Endodermal cell (in vitro differentiated cells): Measurements from ENCODE around the gene MACROD2. TPM values are rescaled to one million over a fixed set of nuclear protein-coding genes. Genes with fewer than 3 reads are reported as not detected.
A peak's percentile ranks its signal among the peaks of the same experiment; 100 is the strongest.

Source experiments
- DNase-seq: peaks from one replicate; pipeline ENCODE4 v3.0.0-alpha.2; 2017
- H3K27ac ChIP-seq: 2 replicates; pipeline ENCODE4 v1.5.1; 2013; ENCODE audit warnings: mild to moderate bottlenecking, low read depth, low read length, moderate library complexity
- H3K27me3 ChIP-seq: 2 replicates; pipeline ENCODE4 v1.6.1; 2013; ENCODE audit warnings: mild to moderate bottlenecking, low read length, moderate library complexity; ENCODE audit not compliant: insufficient read depth, control insufficient read depth, poor library complexity, severe bottlenecking
- H3K36me3 ChIP-seq: 2 replicates; pipeline ENCODE4 v1.7.0; 2013; ENCODE audit warnings: mild to moderate bottlenecking, low read length, moderate library complexity; ENCODE audit not compliant: control insufficient read depth, insufficient read depth
- H3K4me1 ChIP-seq: one replicate; pipeline ENCODE4 v1.7.0; 2013; ENCODE audit warnings: low read length; ENCODE audit not compliant: control insufficient read depth, insufficient read depth
- H3K4me3 ChIP-seq: 2 replicates; pipeline ENCODE4 v1.5.1; 2013; ENCODE audit warnings: mild to moderate bottlenecking, low read length, moderate library complexity
- H3K9ac ChIP-seq: 2 replicates; pipeline ENCODE4 v1.6.1; 2013; ENCODE audit warnings: mild to moderate bottlenecking, low read length, moderate library complexity; ENCODE audit not compliant: poor library complexity, severe bottlenecking; ENCODE audit errors: extremely low read depth
- H3K9me3 ChIP-seq: 2 replicates; pipeline ENCODE4 v1.6.1; 2013; ENCODE audit warnings: mild to moderate bottlenecking, low read length, moderate library complexity; ENCODE audit not compliant: control insufficient read depth
- H3K27ac Mint-ChIP-seq: 2 replicates; pipeline ENCODE4 v1.8.0; 2020; ENCODE audit warnings: mixed read lengths
- H3K27me3 Mint-ChIP-seq: 2 replicates; pipeline ENCODE4 v1.8.0; 2021; ENCODE audit warnings: mild to moderate bottlenecking, mixed read lengths; ENCODE audit not compliant: insufficient read depth
- H3K36me3 Mint-ChIP-seq: 2 replicates; pipeline ENCODE4 v1.8.0; 2020; ENCODE audit warnings: low read depth, mixed read lengths
- H3K4me1 Mint-ChIP-seq: 2 replicates; pipeline ENCODE4 v1.8.0; 2020; ENCODE audit warnings: mixed read lengths
- H3K4me3 Mint-ChIP-seq: 2 replicates; pipeline ENCODE4 v1.8.0; 2020; ENCODE audit warnings: mild to moderate bottlenecking, moderate library complexity, mixed read lengths
- H3K9me3 Mint-ChIP-seq: 2 replicates; pipeline ENCODE4 v1.8.0; 2020; ENCODE audit warnings: mild to moderate bottlenecking, mixed read lengths
- CTCF ChIP-seq: fragments of 200-600 bp; sonication (generic); conservative IDR thresholded peaks from 2 replicates; pipeline ENCODE4 v1.5.0; 2021; ENCODE audit warnings: antibody characterized with exemption, mild to moderate bottlenecking
- WGBS, 2 experiments: methylation state at CpG; one replicate each; pipeline versions ENCODE4 v1.1.5 to v1.1.7; 2013; ENCODE audit warnings: missing lambda C conversion rate in 2 of 2, mixed read lengths in 1 of 2; ENCODE audit not compliant: insufficient coverage in 1 of 2, insufficient read length in 1 of 2; 5-methylcytosine and 5-hydroxymethylcytosine counted together
- total RNA-seq, 2 donors: library from RNA; stranded (reverse); fragmentation: NEBNext Ultra II Directional in 1 of 2; extraction: Animal tissue kit (Norgen Biotek cat#: 25700) in 1 of 2; gene quantifications; 2 replicates in 1 of 2; 3 replicates in 1 of 2; pipeline ENCODE4 v1.2.1, GENCODE V29; 2021

MACROD2 gene
- total RNA-seq, 2 donors from 2014 or later: 2.3 to 4.8 TPM

- no peak for DNase-seq
- Mint-ChIP-seq H3K4me1 (no peaks in the 10 kb centered on the region), H3K27ac (no peak overlapping the region), H3K9me3 (peaks cover 10% of the 10 kb centered on the region), H3K4me3 (no peak overlapping the region), H3K27me3 (no peaks in the 10 kb centered on the region), H3K36me3 (no peaks in the 10 kb centered on the region)
- no peak overlapping the region for H3K4me3 ChIP-seq
- H3K36me3 ChIP-seq: no peaks in the 10 kb centered on the region
- H3K9me3 ChIP-seq: peaks cover 14% of the 10 kb centered on the region
- WGBS, 2 experiments: 82 to 100% methylated on average over 1 to 3 of the region's 3 CpGs
- no peak overlapping the region for H3K27ac ChIP-seq
- H3K27me3 ChIP-seq: no peaks in the 10 kb centered on the region
- no peak overlapping the region for H3K9ac ChIP-seq
- H3K4me1 ChIP-seq: no peaks in the 10 kb centered on the region
- TF ChIP-seq CTCF: no peak
These were observed 1893.7 kb downstream of the MACROD2 start for GRCh38 chr20:15889061-15889460.

- no peak overlapping the region for H3K27ac Mint-ChIP-seq
These were observed 1894.4 kb downstream of the MACROD2 start for GRCh38 chr20:15889514-15890256.

GRCh38 chr20:15890407-15890982 is 1895.2 kb downstream of the MACROD2 start:
- no peaks in the 10 kb centered on the region for H3K36me3 ChIP-seq
- no peak overlapping the region for H3K4me3 Mint-ChIP-seq
- no peak overlapping the region for H3K27ac Mint-ChIP-seq
- DNase-seq: no peak
- no peaks in the 10 kb centered on the region for H3K27me3 Mint-ChIP-seq
- H3K4me1 Mint-ChIP-seq: no peaks in the 10 kb centered on the region
- peaks cover 10% of the 10 kb centered on the region for H3K9me3 Mint-ChIP-seq
- 92 to 97% methylated on average over 4 of the region's 4 CpGs for WGBS, 2 experiments
- no peaks in the 10 kb centered on the region for H3K36me3 Mint-ChIP-seq
- H3K27ac ChIP-seq: no peak overlapping the region
- no peak overlapping the region for H3K9ac ChIP-seq
- peaks cover 14% of the 10 kb centered on the region for H3K9me3 ChIP-seq
- TF ChIP-seq CTCF: no peak
- no peaks in the 10 kb centered on the region for H3K4me1 ChIP-seq
- H3K27me3 ChIP-seq: no peaks in the 10 kb centered on the region
- no peak overlapping the region for H3K4me3 ChIP-seq

More at GRCh38 chr20:15889514-15890256, 1894.4 kb downstream of the MACROD2 start:
- Histone ChIP-seq H3K4me1 (no peaks in the 10 kb centered on the region), H3K36me3 (no peaks in the 10 kb centered on the region), H3K27me3 (no peaks in the 10 kb centered on the region), H3K27ac (no peak overlapping the region), H3K9me3 (peaks cover 14% of the 10 kb centered on the region), H3K4me3 (no peak overlapping the region), H3K9ac (no peak overlapping the region)
- peak; percentile 56 for DNase-seq
- Mint-ChIP-seq H3K36me3 (no peaks in the 10 kb centered on the region), H3K27me3 (no peaks in the 10 kb centered on the region), H3K9me3 (peaks cover 10% of the 10 kb centered on the region), H3K4me3 (no peak overlapping the region), H3K4me1 (no peaks in the 10 kb centered on the region)
- no peak for TF ChIP-seq CTCF
